Measurements from ENCODE around the gene AFMID. TPM values are rescaled to one million over a fixed set of nuclear protein-coding genes. Genes with fewer than 3 reads are reported as not detected.

The AFMID gene
- total RNA-seq, 1 donor from 2014 or later = 26.5 TPM

GRCh38 chr17:78148286-78149016, 38.7 kb upstream of the AFMID start:
- no peaks in the 10 kb centered on the region for H3K9me3 Mint-ChIP-seq (ENCODE audit: low read depth)

GRCh38 chr17:78151514-78152008, 35.6 kb upstream of the AFMID start:
- Mint-ChIP-seq H3K27ac (peak overlapping the region; percentile 62), H3K27me3 (no peaks in the 10 kb centered on the region), H3K36me3 (ENCODE audit: insufficient read depth) (no peaks in the 10 kb centered on the region), H3K4me1 (ENCODE audit: low read depth) (peaks cover 14% of the 10 kb centered on the region), H3K4me3 (ENCODE audit: low read depth) (no peak overlapping the region), H3K9me3 (ENCODE audit: low read depth) (no peaks in the 10 kb centered on the region)
- no peak for TF ChIP-seq CTCF (IDR thresholded peaks at IDR 0.05; ENCODE audit: unreplicated experiment)
- DNase-seq (ENCODE audit: low spot score, unreplicated experiment) = no peak

More at GRCh38 chr17:78148286-78149016, 38.7 kb upstream of the AFMID start:
- Mint-ChIP-seq H3K27ac (peak overlapping the region; percentile 17), H3K36me3 (ENCODE audit: insufficient read depth) (no peaks in the 10 kb centered on the region), H3K4me1 (ENCODE audit: low read depth) (peaks cover 16% of the 10 kb centered on the region), H3K4me3 (ENCODE audit: low read depth) (no peak overlapping the region), H3K27me3 (no peaks in the 10 kb centered on the region)
- no peak for DNase-seq (ENCODE audit: low spot score, unreplicated experiment)
- TF ChIP-seq CTCF (IDR thresholded peaks at IDR 0.05; ENCODE audit: unreplicated experiment) = no peak

GRCh38 chr17:78154903-78155811, 32.0 kb upstream of the AFMID start:
- no peak for TF ChIP-seq CTCF (IDR thresholded peaks at IDR 0.05; ENCODE audit: unreplicated experiment)
- Mint-ChIP-seq H3K4me1 (ENCODE audit: low read depth) (peaks cover 12% of the 10 kb centered on the region), H3K27me3 (no peaks in the 10 kb centered on the region), H3K4me3 (ENCODE audit: low read depth) (no peak overlapping the region), H3K9me3 (ENCODE audit: low read depth) (no peaks in the 10 kb centered on the region), H3K36me3 (ENCODE audit: insufficient read depth) (no peaks in the 10 kb centered on the region), H3K27ac (no peak overlapping the region)
- DNase-seq (ENCODE audit: low spot score, unreplicated experiment) = no peak

GRCh38 chr17:78159575-78160158, 27.5 kb upstream of the AFMID start:
- no peak for DNase-seq (ENCODE audit: low spot score, unreplicated experiment)
- no peak for TF ChIP-seq CTCF (IDR thresholded peaks at IDR 0.05; ENCODE audit: unreplicated experiment)
- Mint-ChIP-seq H3K9me3 (ENCODE audit: low read depth) (no peaks in the 10 kb centered on the region), H3K4me3 (ENCODE audit: low read depth) (no peak overlapping the region), H3K27me3 (no peaks in the 10 kb centered on the region), H3K27ac (no peak overlapping the region), H3K4me1 (ENCODE audit: low read depth) (no peaks in the 10 kb centered on the region), H3K36me3 (ENCODE audit: insufficient read depth) (no peaks in the 10 kb centered on the region)

All from progenitor cell of endocrine pancreas (in vitro differentiated cells).